Measurements from ENCODE around the gene CFAP410.

- TF ChIP-seq CTCF (IDR thresholded peaks at IDR 0.05) (no peak), POLR2A (IDR thresholded peaks at IDR 0.05) (no peak), POLR2AphosphoS5 (IDR thresholded peaks at IDR 0.05) (no peak)
Measured at GRCh38 chr21:44312089-44312488, 27.1 kb downstream of the CFAP410 start.

Data from breast epithelium (tissue), 3 donors.